Kidney epithelial cell (primary cell): ENCODE measurements around the gene ALDOC. TPM values are rescaled to one million over a fixed set of nuclear protein-coding genes. Genes with fewer than 3 reads are reported as not detected.

Source experiments
- DNase-seq: peaks from one replicate; pipeline ENCODE4 v3.0.0-alpha.2; 2010; ENCODE audit warnings: low read depth
- H3K27me3 ChIP-seq: 2 replicates; pipeline ENCODE4 v1.6.0; 2011; ENCODE audit warnings: low read length; ENCODE audit not compliant: control insufficient read depth, insufficient read depth
- H3K36me3 ChIP-seq: 2 replicates; pipeline ENCODE4 v1.5.1; 2011; ENCODE audit warnings: low read length; ENCODE audit not compliant: control insufficient read depth, insufficient read depth
- H3K4me3 ChIP-seq: 2 replicates; pipeline ENCODE4 v1.5.1; 2011; ENCODE audit warnings: low read depth, mild to moderate bottlenecking, control low read depth, low read length
- total RNA-seq: library from RNA; depleted of rRNA; stranded (reverse); fragments of >200 nt; gene quantifications from 2 replicates; pipeline ENCODE4 v1.2.3, GENCODE V29; 2015
- TF ChIP-seq, protein P1 (sequence below): IDR thresholded peaks from 2 replicates; pipeline ENCODE4 v1.5.1; 2011; ENCODE audit warnings: mild to moderate bottlenecking, moderate library complexity, low read length, control low read depth, inconsistent platforms; ENCODE audit not compliant: insufficient read depth, poor library complexity, severe bottlenecking

ALDOC gene
- total RNA-seq, 1 donor from 2014 or later = 20.8 TPM

DNA sequence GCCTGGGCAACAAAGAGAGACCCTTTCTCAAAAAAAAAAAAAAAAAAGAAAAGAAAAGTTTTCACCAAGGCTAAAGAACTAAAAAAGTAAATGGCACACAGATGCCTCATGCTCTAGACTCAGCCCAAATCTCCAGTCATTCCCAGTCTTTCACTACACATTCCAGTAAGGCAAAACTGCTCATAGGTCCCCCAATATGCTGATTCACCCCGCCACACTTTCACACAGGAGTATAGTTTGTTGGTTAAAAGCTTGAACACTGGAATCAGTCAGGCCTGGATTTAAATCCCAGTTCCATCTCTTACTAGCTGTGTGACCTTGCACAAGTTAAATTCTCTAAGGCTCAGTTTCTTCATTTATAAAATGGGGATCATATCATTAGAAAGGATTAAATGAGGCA lies 7.2 kb downstream of the ALDOC start:
- no peak overlapping the region for H3K4me3 ChIP-seq
- TF ChIP-seq, protein P1, sequence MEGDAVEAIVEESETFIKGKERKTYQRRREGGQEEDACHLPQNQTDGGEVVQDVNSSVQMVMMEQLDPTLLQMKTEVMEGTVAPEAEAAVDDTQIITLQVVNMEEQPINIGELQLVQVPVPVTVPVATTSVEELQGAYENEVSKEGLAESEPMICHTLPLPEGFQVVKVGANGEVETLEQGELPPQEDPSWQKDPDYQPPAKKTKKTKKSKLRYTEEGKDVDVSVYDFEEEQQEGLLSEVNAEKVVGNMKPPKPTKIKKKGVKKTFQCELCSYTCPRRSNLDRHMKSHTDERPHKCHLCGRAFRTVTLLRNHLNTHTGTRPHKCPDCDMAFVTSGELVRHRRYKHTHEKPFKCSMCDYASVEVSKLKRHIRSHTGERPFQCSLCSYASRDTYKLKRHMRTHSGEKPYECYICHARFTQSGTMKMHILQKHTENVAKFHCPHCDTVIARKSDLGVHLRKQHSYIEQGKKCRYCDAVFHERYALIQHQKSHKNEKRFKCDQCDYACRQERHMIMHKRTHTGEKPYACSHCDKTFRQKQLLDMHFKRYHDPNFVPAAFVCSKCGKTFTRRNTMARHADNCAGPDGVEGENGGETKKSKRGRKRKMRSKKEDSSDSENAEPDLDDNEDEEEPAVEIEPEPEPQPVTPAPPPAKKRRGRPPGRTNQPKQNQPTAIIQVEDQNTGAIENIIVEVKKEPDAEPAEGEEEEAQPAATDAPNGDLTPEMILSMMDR = no peak
- DNase-seq = no peak
- no peaks in the 10 kb centered on the region for H3K27me3 ChIP-seq
- no peaks in the 10 kb centered on the region for H3K36me3 ChIP-seq

- Histone ChIP-seq H3K4me3 (no peak overlapping the region), H3K27me3 (no peaks in the 10 kb centered on the region)
- DNase-seq = no peak
These were observed 9.1 kb downstream of the ALDOC start for GRCh38 chr17:28567604-28568003.

DNA sequence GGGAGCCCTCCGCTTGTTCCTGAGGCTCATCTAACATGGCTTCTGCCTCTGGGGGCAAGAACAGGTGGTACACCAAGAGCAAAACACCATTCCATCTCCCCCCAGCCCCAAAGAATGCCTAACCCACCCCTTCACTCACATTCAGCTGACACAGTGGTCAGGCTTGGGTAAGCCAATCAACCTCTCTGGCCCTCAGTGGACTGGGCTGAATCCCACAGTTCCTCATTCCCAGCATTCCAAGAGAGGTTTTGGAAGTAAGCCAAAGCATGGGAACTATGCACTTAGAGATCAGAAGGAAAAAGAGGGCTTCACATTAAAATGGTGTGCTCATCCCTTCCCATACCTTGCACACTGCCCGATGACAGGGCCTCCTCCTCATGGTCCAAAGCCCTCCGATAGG lies 13.2 kb downstream of the ALDOC start:
- TF ChIP-seq, protein P1 = no peak
- no peak overlapping the region for H3K4me3 ChIP-seq
- H3K27me3 ChIP-seq = no peaks in the 10 kb centered on the region
- DNase-seq = peak; percentile 69
- H3K36me3 ChIP-seq = peaks cover 3% of the 10 kb centered on the region

More at GRCh38 chr17:28567604-28568003, 9.1 kb downstream of the ALDOC start:
- no peaks in the 10 kb centered on the region for H3K36me3 ChIP-seq
- TF ChIP-seq, protein P1 = no peak

DNA sequence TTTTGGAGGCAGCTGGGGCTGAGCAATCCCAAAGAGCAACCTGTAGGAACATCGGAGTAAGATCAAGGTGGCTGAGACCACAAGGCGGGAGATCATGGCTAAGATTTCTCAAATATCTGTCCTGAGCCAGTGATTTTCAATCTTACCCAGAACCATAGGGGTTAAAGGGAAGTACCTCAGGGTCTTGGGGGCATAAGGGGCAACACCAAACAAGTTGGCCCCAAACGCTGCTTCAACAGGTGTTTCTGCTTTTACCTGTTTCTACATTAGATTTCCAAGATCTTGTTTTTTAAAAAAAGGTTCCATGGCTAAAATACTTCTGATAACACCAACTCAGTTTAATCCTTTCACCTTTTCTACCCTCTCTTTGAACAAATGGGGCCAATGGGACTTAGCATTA lies 21.7 kb downstream of the ALDOC start:
- Histone ChIP-seq H3K4me3 (no peak overlapping the region), H3K36me3 (no peaks in the 10 kb centered on the region), H3K27me3 (no peaks in the 10 kb centered on the region)
- TF ChIP-seq, protein P1 = no peak
- DNase-seq = no peak

DNA sequence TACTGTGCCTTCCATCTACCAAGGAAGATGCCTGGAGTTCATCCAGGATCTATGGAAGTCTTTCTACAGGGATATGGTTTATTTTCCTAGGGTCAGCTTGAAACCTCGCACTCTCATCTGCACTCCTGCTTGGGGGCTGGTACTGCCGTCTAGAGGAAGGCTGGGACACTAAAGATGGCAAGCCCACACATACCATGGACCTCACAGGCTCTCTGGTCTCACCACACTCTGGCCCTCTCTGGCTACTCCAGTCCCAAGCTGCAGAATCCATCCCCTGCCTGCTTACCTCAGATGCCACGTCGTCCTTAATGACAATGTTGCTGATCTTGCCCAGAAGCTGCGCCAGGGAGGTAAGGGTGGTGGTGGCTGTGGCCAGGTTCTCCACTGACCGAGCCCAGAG lies 22.1 kb downstream of the ALDOC start:
- DNase-seq = no peak
- TF ChIP-seq, protein P1 = peak; percentile 50
- no peaks in the 10 kb centered on the region for H3K36me3 ChIP-seq
- H3K4me3 ChIP-seq = no peak overlapping the region
- H3K27me3 ChIP-seq = no peaks in the 10 kb centered on the region

- Histone ChIP-seq H3K36me3 (no peaks in the 10 kb centered on the region), H3K27me3 (no peaks in the 10 kb centered on the region), H3K4me3 (no peak overlapping the region)
- TF ChIP-seq, protein P1 = no peak
- no peak for DNase-seq
These were observed 23.6 kb downstream of the ALDOC start for GRCh38 chr17:28553000-28553505.
